GM21619 (cell line): ENCODE results near the gene PER3.

ENCODE experiments used
- ATAC-seq: cut with Tn5 transposase; IDR thresholded peaks from one replicate; pipeline ENCODE4 v1.9.1; 2021; ENCODE audit not compliant: unreplicated experiment

Gene PER3

GRCh38 chr1:7869136-7869920 lies 85.2 kb downstream of the PER3 start:
- no peak for ATAC-seq

- ATAC-seq, result no peak
Observed at GRCh38 chr1:7871136-7871535, 87.0 kb downstream of the PER3 start.

- ATAC-seq, result no peak
Observed at GRCh38 chr1:7873801-7874795, 90.0 kb downstream of the PER3 start.

GRCh38 chr1:7878027-7878426 lies 93.9 kb downstream of the PER3 start:
- no peak for ATAC-seq

GRCh38 chr1:7879228-7879627 lies 95.1 kb downstream of the PER3 start:
- no peak for ATAC-seq

GRCh38 chr1:7884757-7885156 lies 100.7 kb downstream of the PER3 start:
- ATAC-seq, result no peak

GRCh38 chr1:7885513-7886404 lies 101.7 kb downstream of the PER3 start:
- no peak for ATAC-seq

- no peak for ATAC-seq
Observed at GRCh38 chr1:7886405-7886745, 102.3 kb downstream of the PER3 start.

- ATAC-seq, result no peak
Observed at GRCh38 chr1:7888248-7889081, 104.4 kb downstream of the PER3 start.

- no peak for ATAC-seq
Observed at GRCh38 chr1:7890853-7891252, 106.8 kb downstream of the PER3 start.

GRCh38 chr1:7891804-7892203 lies 107.7 kb downstream of the PER3 start:
- ATAC-seq, result no peak

- no peak for ATAC-seq
Observed at GRCh38 chr1:7893529-7894180, 109.6 kb downstream of the PER3 start.
